Measurements from ENCODE around the gene PROB1. TPM values are rescaled to one million over a fixed set of nuclear protein-coding genes. Genes with fewer than 3 reads are reported as not detected.

PROB1 gene
- total RNA-seq, 3 donors from 2014 or later = 0.58 to 0.98 (median 0.94) TPM

GRCh38 chr5:139415869-139416268 lies 21.0 kb upstream of the PROB1 start:
- H3K36me3 ChIP-seq (ENCODE audit: low read depth) = no peaks in the 10 kb centered on the region
- no peak for TF ChIP-seq CTCF (IDR thresholded peaks at IDR 0.05)

GRCh38 chr5:139415221-139415861 lies 20.4 kb upstream of the PROB1 start:
- intact Hi-C loops (cut with DNase I, micrococcal nuclease) = no loop called here
- Histone ChIP-seq H3K9me3 (no peaks in the 10 kb centered on the region), H3K4me1 (ENCODE audit: low read depth) (peaks cover 32% of the 10 kb centered on the region), H3K36me3 (ENCODE audit: low read depth) (no peaks in the 10 kb centered on the region), H3K4me3 (no peak overlapping the region)
- ATAC-seq = no peak
- DNase-seq = no peak
- TF ChIP-seq CTCF (IDR thresholded peaks at IDR 0.05) = no peak

More at GRCh38 chr5:139415869-139416268, 21.0 kb upstream of the PROB1 start:
- no peak for ATAC-seq
- intact Hi-C loops (cut with DNase I, micrococcal nuclease) = no loop called here
- H3K4me3 ChIP-seq = no peak overlapping the region
- H3K4me1 ChIP-seq (ENCODE audit: low read depth) = peaks cover 32% of the 10 kb centered on the region
- DNase-seq = no peak
- H3K9me3 ChIP-seq = no peaks in the 10 kb centered on the region

- Histone ChIP-seq H3K4me3 (no peak overlapping the region), H3K4me1 (ENCODE audit: low read depth) (peaks cover 32% of the 10 kb centered on the region), H3K9me3 (no peaks in the 10 kb centered on the region), H3K36me3 (ENCODE audit: low read depth) (no peaks in the 10 kb centered on the region)
- no peak for TF ChIP-seq CTCF (IDR thresholded peaks at IDR 0.05)
- peak; percentile 5 for ATAC-seq
- DNase-seq = no peak
- intact Hi-C loops (cut with DNase I, micrococcal nuclease) = no loop called here
Observed at GRCh38 chr5:139414581-139415130, 19.8 kb upstream of the PROB1 start.

DNA sequence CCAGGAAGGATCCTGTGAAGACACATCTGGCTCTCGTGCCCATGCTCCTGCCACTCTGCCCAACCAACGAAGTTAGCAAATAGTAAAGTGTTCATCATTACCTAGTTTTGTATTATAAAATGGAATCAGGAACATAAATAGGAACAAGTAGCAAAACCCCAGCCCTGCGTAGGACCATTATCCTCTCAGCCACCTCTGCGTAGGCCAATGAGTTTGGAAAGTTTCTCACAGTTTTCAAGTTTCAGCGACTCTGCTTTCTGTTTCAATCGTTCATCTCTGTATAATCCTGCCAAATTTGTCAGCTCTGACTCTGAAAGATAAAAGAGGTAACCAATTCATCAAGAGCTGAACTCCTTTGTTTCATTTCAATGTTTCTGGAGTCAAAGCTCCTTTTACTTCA lies 19.1 kb upstream of the PROB1 start:
- DNase-seq = no peak
- ATAC-seq = no peak

GRCh38 chr5:139413153-139413552 lies 18.2 kb upstream of the PROB1 start:
- intact Hi-C loops (cut with DNase I, micrococcal nuclease) = no loop called here
- ATAC-seq (no peak), DNase-seq (no peak)
- no peak overlapping the region for H3K4me3 ChIP-seq
- no peak for TF ChIP-seq CTCF (IDR thresholded peaks at IDR 0.05)
- H3K36me3 ChIP-seq (ENCODE audit: low read depth) = no peaks in the 10 kb centered on the region
- H3K9me3 ChIP-seq = no peaks in the 10 kb centered on the region
- peaks cover 19% of the 10 kb centered on the region for H3K4me1 ChIP-seq (ENCODE audit: low read depth)

More for the DNA sequence above, 19.1 kb upstream of the PROB1 start:
- no peak for TF ChIP-seq CTCF (IDR thresholded peaks at IDR 0.05)
- no peaks in the 10 kb centered on the region for H3K9me3 ChIP-seq
- no peak overlapping the region for H3K4me3 ChIP-seq
- peaks cover 26% of the 10 kb centered on the region for H3K4me1 ChIP-seq (ENCODE audit: low read depth)
- no peaks in the 10 kb centered on the region for H3K36me3 ChIP-seq (ENCODE audit: low read depth)
- intact Hi-C loops (cut with DNase I, micrococcal nuclease) = no loop called here

Data from mucosa of descending colon (tissue), 3 donors.